Endodermal cell (in vitro differentiated cells): Measurements from ENCODE around the gene SYNE1. TPM values are rescaled to one million over a fixed set of nuclear protein-coding genes. Genes with fewer than 3 reads are reported as not detected.

Experiments
- DNase-seq: peaks from one replicate; pipeline ENCODE4 v3.0.0-alpha.2; 2017
- H3K27ac ChIP-seq: 2 replicates; pipeline ENCODE4 v1.5.1; 2013; ENCODE audit warnings: mild to moderate bottlenecking, low read depth, low read length, moderate library complexity
- H3K27me3 ChIP-seq: 2 replicates; pipeline ENCODE4 v1.6.1; 2013; ENCODE audit warnings: mild to moderate bottlenecking, low read length, moderate library complexity; ENCODE audit not compliant: insufficient read depth, control insufficient read depth, poor library complexity, severe bottlenecking
- H3K36me3 ChIP-seq: 2 replicates; pipeline ENCODE4 v1.7.0; 2013; ENCODE audit warnings: mild to moderate bottlenecking, low read length, moderate library complexity; ENCODE audit not compliant: control insufficient read depth, insufficient read depth
- H3K4me1 ChIP-seq: one replicate; pipeline ENCODE4 v1.7.0; 2013; ENCODE audit warnings: low read length; ENCODE audit not compliant: control insufficient read depth, insufficient read depth
- H3K4me3 ChIP-seq: 2 replicates; pipeline ENCODE4 v1.5.1; 2013; ENCODE audit warnings: mild to moderate bottlenecking, low read length, moderate library complexity
- H3K9ac ChIP-seq: 2 replicates; pipeline ENCODE4 v1.6.1; 2013; ENCODE audit warnings: mild to moderate bottlenecking, low read length, moderate library complexity; ENCODE audit not compliant: poor library complexity, severe bottlenecking; ENCODE audit errors: extremely low read depth
- H3K9me3 ChIP-seq: 2 replicates; pipeline ENCODE4 v1.6.1; 2013; ENCODE audit warnings: mild to moderate bottlenecking, low read length, moderate library complexity; ENCODE audit not compliant: control insufficient read depth
- H3K27ac Mint-ChIP-seq: 2 replicates; pipeline ENCODE4 v1.8.0; 2020; ENCODE audit warnings: mixed read lengths
- H3K27me3 Mint-ChIP-seq: 2 replicates; pipeline ENCODE4 v1.8.0; 2021; ENCODE audit warnings: mild to moderate bottlenecking, mixed read lengths; ENCODE audit not compliant: insufficient read depth
- H3K36me3 Mint-ChIP-seq: 2 replicates; pipeline ENCODE4 v1.8.0; 2020; ENCODE audit warnings: low read depth, mixed read lengths
- H3K4me1 Mint-ChIP-seq: 2 replicates; pipeline ENCODE4 v1.8.0; 2020; ENCODE audit warnings: mixed read lengths
- H3K4me3 Mint-ChIP-seq: 2 replicates; pipeline ENCODE4 v1.8.0; 2020; ENCODE audit warnings: mild to moderate bottlenecking, moderate library complexity, mixed read lengths
- H3K9me3 Mint-ChIP-seq: 2 replicates; pipeline ENCODE4 v1.8.0; 2020; ENCODE audit warnings: mild to moderate bottlenecking, mixed read lengths
- WGBS, 2 experiments: methylation state at CpG; one replicate each; pipeline versions ENCODE4 v1.1.5 to v1.1.7; 2013; ENCODE audit warnings: missing lambda C conversion rate in 2 of 2, mixed read lengths in 1 of 2; ENCODE audit not compliant: insufficient coverage in 1 of 2, insufficient read length in 1 of 2; 5-methylcytosine and 5-hydroxymethylcytosine counted together
- total RNA-seq, 2 donors: library from RNA; stranded (reverse); fragmentation: NEBNext Ultra II Directional in 1 of 2; extraction: Animal tissue kit (Norgen Biotek cat#: 25700) in 1 of 2; gene quantifications; 2 replicates in 1 of 2; 3 replicates in 1 of 2; pipeline ENCODE4 v1.2.1, GENCODE V29; 2021
- TF ChIP-seq, protein P1 (sequence below): fragments of 200-600 bp; sonication (generic); conservative IDR thresholded peaks from 2 replicates; pipeline ENCODE4 v1.5.0; 2021; ENCODE audit warnings: antibody characterized with exemption, mild to moderate bottlenecking

The SYNE1 gene
- total RNA-seq, 2 donors from 2014 or later, result 7.9 to 9.5 TPM

DNA sequence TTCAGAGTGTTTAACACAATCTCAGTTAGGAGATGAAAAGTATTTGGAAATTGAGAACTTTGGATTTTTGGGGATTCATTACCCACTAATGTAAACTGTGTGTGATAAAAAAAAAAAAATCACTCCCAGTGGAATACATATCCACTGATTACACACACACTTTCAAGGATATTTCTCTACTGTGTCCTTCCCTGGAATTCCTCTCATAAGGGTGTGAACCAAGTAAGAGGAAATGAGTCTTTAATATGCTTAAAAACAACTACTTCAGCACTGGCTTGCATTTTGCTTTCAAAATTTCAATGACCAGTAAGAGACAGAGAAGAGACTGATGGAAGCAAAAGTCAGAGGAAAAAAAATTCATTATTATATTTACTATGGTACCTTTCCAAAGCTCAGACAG lies 36.1 kb upstream of the SYNE1 start:
- no peaks in the 10 kb centered on the region for H3K4me1 ChIP-seq
- Mint-ChIP-seq H3K9me3 (peaks cover 17% of the 10 kb centered on the region), H3K27ac (no peak overlapping the region), H3K27me3 (no peaks in the 10 kb centered on the region), H3K36me3 (peaks cover 7% of the 10 kb centered on the region), H3K4me3 (no peak overlapping the region), H3K4me1 (peaks cover 6% of the 10 kb centered on the region)
- TF ChIP-seq, protein P1, sequence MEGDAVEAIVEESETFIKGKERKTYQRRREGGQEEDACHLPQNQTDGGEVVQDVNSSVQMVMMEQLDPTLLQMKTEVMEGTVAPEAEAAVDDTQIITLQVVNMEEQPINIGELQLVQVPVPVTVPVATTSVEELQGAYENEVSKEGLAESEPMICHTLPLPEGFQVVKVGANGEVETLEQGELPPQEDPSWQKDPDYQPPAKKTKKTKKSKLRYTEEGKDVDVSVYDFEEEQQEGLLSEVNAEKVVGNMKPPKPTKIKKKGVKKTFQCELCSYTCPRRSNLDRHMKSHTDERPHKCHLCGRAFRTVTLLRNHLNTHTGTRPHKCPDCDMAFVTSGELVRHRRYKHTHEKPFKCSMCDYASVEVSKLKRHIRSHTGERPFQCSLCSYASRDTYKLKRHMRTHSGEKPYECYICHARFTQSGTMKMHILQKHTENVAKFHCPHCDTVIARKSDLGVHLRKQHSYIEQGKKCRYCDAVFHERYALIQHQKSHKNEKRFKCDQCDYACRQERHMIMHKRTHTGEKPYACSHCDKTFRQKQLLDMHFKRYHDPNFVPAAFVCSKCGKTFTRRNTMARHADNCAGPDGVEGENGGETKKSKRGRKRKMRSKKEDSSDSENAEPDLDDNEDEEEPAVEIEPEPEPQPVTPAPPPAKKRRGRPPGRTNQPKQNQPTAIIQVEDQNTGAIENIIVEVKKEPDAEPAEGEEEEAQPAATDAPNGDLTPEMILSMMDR, result no peak
- no peak overlapping the region for H3K9ac ChIP-seq
- no peak for DNase-seq
- H3K9me3 ChIP-seq, result peaks cover 13% of the 10 kb centered on the region
- no peak overlapping the region for H3K27ac ChIP-seq
- H3K4me3 ChIP-seq, result no peak overlapping the region
- no peaks in the 10 kb centered on the region for H3K36me3 ChIP-seq
- H3K27me3 ChIP-seq, result no peaks in the 10 kb centered on the region

DNA sequence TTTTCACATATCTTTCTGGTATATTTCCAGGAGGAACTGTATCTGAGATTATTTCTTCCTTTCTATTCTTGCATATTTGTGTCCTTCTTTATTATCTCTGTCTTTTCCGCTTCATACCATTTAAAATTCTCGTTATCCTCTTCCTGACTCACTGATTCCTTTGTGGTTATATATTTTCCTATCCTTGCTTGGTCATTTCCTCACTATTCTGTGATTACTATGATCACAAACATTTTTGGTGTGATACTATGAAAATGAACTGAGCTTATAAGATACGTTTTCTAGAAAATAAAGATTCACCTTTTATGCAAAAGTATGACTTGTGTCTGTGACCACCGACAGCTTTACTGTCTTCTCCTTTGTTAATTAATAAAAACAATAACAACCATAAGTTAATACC lies 34.0 kb upstream of the SYNE1 start:
- Mint-ChIP-seq H3K4me3 (no peak overlapping the region), H3K27ac (no peak overlapping the region), H3K9me3 (peaks cover 21% of the 10 kb centered on the region), H3K36me3 (peaks cover 8% of the 10 kb centered on the region), H3K4me1 (peaks cover 6% of the 10 kb centered on the region), H3K27me3 (no peaks in the 10 kb centered on the region)
- no peak overlapping the region for H3K4me3 ChIP-seq
- no peaks in the 10 kb centered on the region for H3K27me3 ChIP-seq
- no peaks in the 10 kb centered on the region for H3K4me1 ChIP-seq
- H3K9ac ChIP-seq, result no peak overlapping the region
- TF ChIP-seq, protein P1, result no peak
- no peak overlapping the region for H3K27ac ChIP-seq
- no peaks in the 10 kb centered on the region for H3K36me3 ChIP-seq
- WGBS, 2 experiments, result 93% methylated on average over 4 of the region's 4 CpGs; no CpG with 5 or more reads in 1 of the 2 experiments
- no peak for DNase-seq
- H3K9me3 ChIP-seq, result peaks cover 6% of the 10 kb centered on the region

DNA sequence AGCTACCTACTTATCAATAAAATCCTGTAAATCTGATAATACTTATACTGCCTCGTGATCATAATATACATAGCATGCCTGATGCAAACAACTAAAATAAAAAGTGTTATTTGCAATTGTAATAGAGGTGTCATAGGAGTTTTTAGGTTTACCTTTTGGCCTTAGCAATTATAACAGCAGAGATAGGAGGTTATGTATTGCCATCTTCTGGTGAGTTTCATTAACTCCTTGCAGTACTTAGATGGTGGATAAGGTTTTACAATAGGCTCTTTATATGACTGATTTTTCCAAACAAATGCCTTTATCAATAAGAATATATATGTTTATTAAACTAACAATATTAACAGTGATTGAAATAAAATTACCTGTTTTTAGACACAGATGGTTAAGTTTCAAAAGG lies 32.7 kb upstream of the SYNE1 start:
- peaks cover 17% of the 10 kb centered on the region for H3K9me3 Mint-ChIP-seq
- H3K4me3 ChIP-seq, result no peak overlapping the region
- H3K27me3 Mint-ChIP-seq, result no peaks in the 10 kb centered on the region
- no peaks in the 10 kb centered on the region for H3K27me3 ChIP-seq
- peaks cover 18% of the 10 kb centered on the region for H3K9me3 ChIP-seq
- no peak overlapping the region for H3K9ac ChIP-seq
- TF ChIP-seq, protein P1, result peak; percentile 80
- peaks cover 6% of the 10 kb centered on the region for H3K4me1 Mint-ChIP-seq
- no peak overlapping the region for H3K27ac ChIP-seq
- no peak overlapping the region for H3K4me3 Mint-ChIP-seq
- no peaks in the 10 kb centered on the region for H3K36me3 ChIP-seq
- no peak for DNase-seq
- H3K4me1 ChIP-seq, result no peaks in the 10 kb centered on the region
- no CpG with 5 or more reads among the region's 1 CpG for WGBS, 2 experiments
- no peak overlapping the region for H3K27ac Mint-ChIP-seq
- H3K36me3 Mint-ChIP-seq, result peaks cover 4% of the 10 kb centered on the region
